H7 (cell line): ENCODE results near the gene IZUMO4. TPM values are rescaled to one million over a fixed set of nuclear protein-coding genes. Genes with fewer than 3 reads are reported as not detected.
A peak's percentile ranks its signal among the peaks of the same experiment; 100 is the strongest.

ENCODE experiments used
- DNase-seq: peaks from one replicate; pipeline ENCODE4 v3.0.0; 2012
- H3K27me3 ChIP-seq: 2 replicates; pipeline ENCODE4 v1.6.0; 2011; ENCODE audit warnings: mild to moderate bottlenecking, low read length; ENCODE audit not compliant: control insufficient read depth, insufficient read depth
- H3K36me3 ChIP-seq: replicated peaks from 2 replicates; pipeline ENCODE4 v1.5.1; 2011; ENCODE audit warnings: low read length; ENCODE audit not compliant: control insufficient read depth, insufficient read depth
- H3K4me3 ChIP-seq: 2 replicates; pipeline ENCODE4 v1.5.1; 2011; ENCODE audit warnings: low read depth, mild to moderate bottlenecking, control low read depth, low read length, moderate library complexity; ENCODE audit not compliant: insufficient read depth
- total RNA-seq: library from RNA; depleted of rRNA; stranded (reverse); fragments of >200 nt; shearing (Covaris generic); gene quantifications from 2 replicates; pipeline ENCODE4 v1.2.3, GENCODE V29; 2014

The IZUMO4 gene
- total RNA-seq, 1 experiment from 2014 or later, result 0.80 TPM

DNA sequence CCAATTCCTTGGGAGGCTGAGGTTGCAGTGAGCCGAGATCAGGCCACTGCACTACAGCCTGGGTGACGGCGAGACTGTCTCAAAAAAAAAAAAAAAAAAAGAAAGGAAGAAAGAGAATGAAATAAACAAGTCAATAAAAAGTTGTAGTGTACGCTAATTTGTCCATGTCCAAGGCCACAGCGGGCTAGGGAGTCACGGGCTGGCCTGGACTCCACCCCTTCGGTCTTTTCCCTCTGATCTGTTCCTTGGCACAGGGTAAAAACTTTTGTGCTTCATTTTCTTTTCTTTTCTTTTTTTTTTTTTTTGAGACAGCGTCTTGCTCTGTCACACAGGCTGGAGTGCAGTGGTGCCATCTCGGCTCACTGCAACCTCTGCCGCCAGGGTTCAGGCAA is 26.3 kb upstream of the IZUMO4 start:
- Histone ChIP-seq H3K27me3 (no peaks in the 10 kb centered on the region), H3K36me3 (no peaks in the 10 kb centered on the region; the same call in 1 of the 2 replicates), H3K4me3 (no peak overlapping the region)
- DNase-seq, result no peak

DNA sequence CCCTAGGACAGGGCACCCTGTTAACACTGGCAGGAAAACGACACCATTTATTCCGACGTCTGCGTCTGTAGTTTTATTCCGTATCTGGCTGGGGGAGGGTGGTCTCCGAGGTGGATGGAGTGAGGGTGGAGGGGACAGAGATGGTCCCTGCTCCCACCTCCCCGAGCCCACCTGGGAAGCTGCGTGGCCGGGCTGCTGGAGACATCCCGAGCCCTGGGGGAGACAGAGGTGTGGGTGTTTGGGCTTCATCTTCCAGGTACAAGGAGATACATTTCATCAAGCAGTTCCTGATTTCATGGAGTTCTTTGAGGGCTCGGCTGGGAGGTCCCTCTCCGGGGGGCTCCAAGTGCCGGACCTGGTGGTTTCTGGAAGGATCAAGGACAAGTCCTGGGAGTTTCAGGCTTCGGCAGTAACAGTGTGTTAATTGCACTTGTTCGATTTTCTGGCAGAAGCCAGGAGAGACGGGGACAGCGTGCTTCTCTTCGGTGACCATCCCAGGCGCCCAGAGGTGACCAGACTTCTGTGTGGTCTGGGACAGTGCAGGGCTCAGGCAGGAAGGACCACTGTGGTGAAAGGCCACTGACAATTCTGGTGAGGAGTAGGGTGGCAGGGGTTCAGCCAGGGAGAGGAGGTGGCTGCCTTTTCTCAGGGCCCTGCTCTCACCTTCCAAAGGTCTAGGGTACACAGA is 25.6 kb upstream of the IZUMO4 start:
- DNase-seq, result no peak
- no peaks in the 10 kb centered on the region; the same call in 1 of the 2 replicates for H3K36me3 ChIP-seq
- no peaks in the 10 kb centered on the region for H3K27me3 ChIP-seq
- no peak overlapping the region for H3K4me3 ChIP-seq

DNA sequence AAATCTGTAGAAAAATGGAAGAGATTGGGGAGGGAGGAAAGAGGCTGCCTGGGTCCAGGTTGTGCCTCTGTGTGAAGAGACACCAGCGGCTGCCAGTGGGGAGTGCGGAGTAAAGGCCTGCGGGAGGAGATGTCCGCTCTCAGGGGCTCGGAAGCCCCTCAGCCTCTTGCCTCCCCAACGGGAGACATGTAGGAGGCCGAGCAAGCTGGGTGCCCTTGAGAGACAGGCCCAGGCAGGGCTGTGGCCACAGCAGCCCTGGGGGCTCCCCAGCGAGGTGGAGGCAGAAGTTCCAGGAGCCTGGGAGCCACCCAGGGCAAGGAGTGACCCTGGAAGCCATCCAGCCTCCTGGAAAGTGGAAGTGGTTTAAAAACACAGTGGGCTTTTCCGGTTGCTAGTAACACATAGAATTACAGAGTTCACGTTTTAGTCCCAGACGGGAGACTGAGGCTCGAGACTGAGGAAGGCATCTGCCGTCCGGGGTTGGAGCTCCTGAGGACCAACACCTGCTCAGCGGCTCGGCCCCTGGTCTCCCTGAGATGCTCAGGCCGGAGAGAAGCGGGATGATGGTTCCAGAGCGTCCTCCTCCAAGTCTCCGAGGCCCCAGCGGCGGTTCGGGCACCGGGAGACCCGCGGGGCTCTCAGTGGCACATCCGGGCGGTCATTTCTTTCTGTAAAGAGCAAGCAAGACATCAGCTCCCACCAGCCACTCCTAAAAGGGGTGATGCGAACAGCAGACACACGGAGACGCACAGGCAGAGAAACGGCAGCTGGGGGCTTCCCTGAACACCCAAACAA is 23.8 kb upstream of the IZUMO4 start:
- Histone ChIP-seq H3K4me3 (no peak overlapping the region), H3K36me3 (no peaks in the 10 kb centered on the region; the same call in 1 of the 2 replicates), H3K27me3 (no peaks in the 10 kb centered on the region)
- no peak for DNase-seq

DNA sequence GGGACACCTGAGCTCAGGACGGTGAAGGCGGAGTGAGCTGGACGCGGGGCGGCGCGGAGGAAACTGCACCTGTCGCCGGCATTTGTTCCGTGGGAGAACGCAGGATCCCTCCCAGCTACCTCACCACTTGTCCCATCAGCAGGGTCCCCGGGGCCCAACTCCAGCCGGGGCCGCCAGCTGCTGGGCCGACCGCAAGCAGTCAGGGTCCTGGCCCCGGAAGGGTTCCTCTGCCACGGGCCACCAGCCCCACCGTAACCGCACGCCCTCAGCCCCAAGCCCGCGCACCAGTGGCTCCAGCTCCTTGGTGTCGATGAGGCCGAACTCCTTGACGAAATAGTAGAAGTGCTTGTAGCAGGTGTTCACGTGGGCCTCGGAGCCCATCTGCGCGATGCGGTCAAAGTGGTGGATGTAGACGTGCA is 20.2 kb upstream of the IZUMO4 start:
- Histone ChIP-seq H3K4me3 (no peak overlapping the region), H3K27me3 (no peaks in the 10 kb centered on the region), H3K36me3 (no peaks in the 10 kb centered on the region; the same call in 1 of the 2 replicates)
- DNase-seq, result no peak

DNA sequence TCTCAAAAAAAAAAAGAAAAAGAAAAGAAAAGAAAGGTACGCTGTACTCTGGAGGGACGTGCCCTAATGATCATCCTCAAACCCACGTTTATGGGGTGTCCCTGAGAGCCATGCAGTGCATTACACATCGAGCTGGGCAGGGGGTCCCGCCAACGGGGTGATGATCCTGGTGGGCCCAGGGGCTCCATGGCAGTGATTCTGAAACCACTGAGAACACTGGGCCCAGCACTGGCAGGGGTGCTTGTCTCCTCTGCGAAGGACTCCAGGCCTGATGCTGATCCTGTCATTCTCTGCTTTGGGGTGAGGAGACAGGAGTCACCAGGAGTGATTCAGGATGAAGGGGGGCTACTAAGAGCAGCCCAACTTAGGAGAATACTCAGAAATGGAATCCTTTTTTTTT is 19.3 kb upstream of the IZUMO4 start:
- Histone ChIP-seq H3K36me3 (no peaks in the 10 kb centered on the region; the same call in 1 of the 2 replicates), H3K27me3 (no peaks in the 10 kb centered on the region), H3K4me3 (no peak overlapping the region)
- no peak for DNase-seq

DNA sequence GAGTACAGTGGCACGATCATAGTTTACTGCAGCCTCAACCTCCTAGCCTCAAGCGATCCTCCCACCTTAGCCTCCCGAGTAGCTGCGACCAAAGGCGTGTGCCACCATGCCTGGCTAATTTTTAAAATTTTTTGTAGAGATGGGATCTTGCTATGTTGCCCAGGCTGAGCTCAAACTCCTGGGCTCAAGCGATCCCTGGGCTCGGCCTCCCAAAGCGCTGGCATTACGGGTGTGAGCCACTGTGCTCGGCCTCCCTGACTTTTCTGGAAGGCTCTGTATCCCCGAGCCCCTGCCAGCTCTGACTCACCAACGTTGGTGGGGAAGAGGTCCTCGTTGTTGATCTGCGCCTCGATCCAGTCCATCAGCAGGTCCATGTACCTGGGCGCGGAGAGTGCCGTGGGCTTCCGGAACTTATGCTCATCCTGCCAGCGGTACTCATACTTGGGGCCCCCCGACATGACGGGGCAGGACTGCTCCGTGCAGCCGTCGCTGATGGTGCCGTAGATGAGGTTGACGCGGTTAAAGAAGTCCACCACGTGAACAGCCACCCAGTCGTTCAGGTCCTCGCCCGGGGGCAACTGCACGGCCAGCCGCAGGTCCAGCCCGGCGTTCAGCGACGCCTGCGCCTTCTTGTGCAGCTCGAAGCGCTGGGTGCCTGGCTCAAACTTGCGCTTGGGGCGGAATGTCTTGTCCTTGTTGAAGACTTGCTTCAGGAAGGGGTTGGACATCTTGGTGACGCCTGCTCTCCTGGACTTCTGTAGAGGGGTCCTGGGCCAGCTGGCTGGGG is 18.7 kb upstream of the IZUMO4 start:
- H3K27me3 ChIP-seq, result no peaks in the 10 kb centered on the region
- H3K4me3 ChIP-seq, result no peak overlapping the region
- no peak for DNase-seq
- H3K36me3 ChIP-seq, result no peaks in the 10 kb centered on the region

DNA sequence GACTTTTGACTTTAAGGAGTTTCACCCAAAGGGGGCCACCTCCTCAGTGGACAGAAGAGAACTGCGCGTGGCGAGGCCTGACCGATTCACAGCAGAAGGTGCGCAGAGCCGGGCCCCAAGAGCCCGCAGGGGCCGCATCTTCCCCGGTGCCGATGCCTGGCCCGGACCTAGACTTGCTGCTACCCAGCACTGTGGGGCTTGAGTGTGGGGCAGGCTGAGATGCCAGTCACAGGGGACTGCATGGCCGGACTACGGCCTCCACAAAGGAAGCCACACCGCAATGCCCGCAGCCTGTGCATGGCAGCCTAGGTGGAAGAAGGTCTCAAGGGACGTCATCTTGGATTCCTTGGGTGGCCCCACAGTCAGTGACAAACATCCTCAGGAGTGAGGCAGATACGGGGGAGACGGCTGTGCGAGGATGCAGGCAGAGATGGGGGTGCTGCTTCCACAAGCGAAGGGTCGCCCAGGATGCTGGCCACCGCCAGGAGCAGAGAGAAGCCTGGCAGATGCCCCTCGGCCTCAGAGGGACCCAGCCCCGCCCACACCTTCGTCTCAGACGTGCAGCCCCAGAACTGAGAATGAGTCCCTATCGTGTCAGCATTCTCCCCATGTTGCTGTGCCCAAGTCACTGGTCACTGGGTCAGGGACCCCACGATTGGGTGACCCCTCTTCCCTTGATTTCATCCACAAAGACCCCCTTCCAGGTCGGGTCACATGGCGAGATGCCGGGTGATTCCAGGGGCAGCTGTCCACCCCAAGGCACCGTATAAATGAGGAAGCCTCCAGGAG is 17.4 kb upstream of the IZUMO4 start:
- no peak for DNase-seq
- Histone ChIP-seq H3K27me3 (no peaks in the 10 kb centered on the region), H3K4me3 (no peak overlapping the region), H3K36me3 (no peaks in the 10 kb centered on the region)

DNA sequence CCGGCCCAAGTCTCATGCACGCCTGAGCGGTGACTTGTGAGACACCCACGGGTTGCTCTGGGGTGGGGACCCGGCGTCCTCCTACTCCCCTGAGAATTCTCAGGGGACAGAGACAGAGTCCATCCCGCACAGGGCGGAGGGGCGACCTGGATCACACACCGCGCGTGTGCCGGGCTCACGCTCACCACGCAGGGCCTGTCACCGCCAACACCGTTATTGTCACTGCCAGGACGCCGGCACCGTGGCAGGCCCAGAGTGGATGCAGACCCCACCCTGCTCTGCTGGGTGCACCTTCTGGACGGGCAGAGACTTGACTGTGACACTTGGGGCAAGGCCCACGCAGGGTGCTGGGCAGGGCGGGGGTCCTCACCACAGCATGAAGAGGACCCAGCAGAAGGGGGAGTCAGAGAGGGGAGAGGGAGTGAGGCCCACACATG is 16.8 kb upstream of the IZUMO4 start:
- H3K36me3 ChIP-seq, result no peaks in the 10 kb centered on the region
- no peaks in the 10 kb centered on the region for H3K27me3 ChIP-seq
- H3K4me3 ChIP-seq, result no peak overlapping the region
- no peak for DNase-seq

DNA sequence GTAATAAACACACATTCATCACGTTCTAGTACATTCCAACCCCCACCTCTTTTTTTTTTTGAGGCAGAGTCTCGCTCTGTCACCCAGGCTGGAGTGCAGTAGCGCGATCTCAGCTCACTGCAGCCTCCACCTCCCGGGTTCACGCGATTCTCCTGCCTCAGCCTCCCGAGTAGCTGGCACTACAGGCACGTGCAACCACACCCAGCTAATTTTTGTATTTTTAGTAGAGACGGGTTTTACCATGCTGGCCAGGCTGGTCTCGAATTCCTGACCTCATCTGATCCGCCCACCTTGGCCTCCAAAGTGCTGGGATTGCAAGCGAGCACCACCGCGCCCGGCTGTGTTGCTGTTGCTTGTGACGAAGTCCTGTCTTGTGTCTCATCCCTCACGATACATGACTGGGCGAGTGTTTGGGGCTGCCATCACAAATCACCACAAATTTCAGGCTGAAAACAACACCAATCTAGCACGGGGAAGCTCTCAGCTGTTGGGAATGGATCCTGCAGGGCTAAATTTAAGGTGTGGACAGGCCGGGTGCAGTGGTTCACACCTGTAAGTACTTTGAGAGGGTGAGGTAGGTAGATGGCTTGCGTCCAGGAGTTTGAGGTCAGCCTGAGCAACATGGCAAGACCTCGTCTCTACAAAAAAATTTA is 16.3 kb upstream of the IZUMO4 start:
- no peak for DNase-seq
- H3K27me3 ChIP-seq, result no peaks in the 10 kb centered on the region
- no peaks in the 10 kb centered on the region for H3K36me3 ChIP-seq
- no peak overlapping the region for H3K4me3 ChIP-seq

DNA sequence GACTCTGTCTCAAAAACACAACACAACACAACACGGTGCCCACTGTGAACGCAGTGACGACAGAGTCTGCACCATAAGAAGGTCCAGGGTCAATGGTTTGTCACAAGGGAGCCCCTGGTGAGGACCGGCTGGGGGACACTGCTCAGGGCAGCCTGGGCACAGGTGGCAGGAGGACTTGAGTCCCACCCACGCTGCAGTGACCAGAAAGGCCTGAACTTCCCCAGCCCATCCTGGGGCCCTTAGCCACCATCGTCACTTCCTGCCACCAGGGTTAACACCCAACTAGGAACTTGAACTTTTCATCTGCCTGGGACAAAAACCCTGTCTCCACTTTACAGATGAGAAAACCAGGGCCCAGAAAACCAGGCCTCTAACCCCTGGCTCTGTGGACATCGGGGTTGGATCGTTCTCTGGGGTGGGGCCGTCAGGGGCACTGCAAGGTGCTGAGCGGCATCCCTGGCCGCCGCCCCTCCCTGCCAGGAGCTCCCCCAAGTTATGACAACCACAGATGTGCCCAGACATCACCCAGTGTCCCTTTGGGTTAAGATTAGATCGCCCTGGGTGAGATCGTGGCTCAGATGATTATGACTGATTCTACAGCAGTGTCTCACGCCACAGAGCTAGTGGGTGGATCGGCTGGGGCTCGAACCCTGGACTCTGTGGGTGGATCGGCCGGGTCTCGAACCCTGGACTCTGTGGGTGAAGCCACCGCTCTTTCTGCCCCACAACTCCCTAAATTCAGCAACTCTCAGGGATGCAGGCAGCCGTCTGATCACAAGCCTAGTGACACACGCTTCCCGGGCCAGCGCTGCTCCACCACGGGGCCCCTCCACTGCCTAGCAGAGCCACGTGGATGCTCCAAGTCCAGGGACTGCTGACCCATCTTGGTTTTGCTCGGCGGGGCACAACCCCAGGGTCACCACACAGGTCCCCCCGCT is 14.6 kb upstream of the IZUMO4 start:
- Histone ChIP-seq H3K4me3 (no peak overlapping the region), H3K27me3 (no peaks in the 10 kb centered on the region), H3K36me3 (no peaks in the 10 kb centered on the region)
- no peak for DNase-seq

DNA sequence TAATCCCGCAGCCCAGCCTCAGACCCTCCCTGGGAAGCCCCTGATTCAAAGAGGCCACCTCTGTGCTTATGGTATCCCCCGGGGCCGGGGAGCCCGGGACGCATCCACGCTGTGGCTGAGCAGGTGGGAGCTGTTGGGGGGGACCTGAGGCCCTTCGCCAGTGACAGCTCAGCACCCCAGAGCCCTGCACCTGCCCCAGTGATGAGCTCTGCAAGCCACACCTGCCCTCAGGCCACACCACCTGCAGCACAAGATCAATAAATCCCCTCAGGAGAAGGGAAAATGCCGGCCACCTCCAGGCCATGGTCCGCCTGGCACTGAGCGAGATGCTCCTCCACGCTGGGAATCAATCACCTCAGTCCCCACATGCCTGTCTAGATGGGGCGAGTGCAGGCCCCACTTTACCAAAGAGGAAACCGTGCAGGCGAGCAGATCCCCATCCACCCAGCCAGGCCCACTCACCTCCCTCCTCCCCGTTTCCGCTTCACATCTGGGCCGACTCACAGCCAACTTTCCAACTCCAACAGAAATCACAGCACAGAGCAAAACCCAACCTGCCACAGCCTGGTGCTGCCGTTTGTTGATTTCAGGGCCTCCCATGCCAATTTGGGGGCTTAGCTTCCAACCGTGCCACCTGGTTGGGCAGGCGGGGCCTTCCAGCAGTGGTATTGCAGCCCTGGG is 13.4 kb upstream of the IZUMO4 start:
- H3K4me3 ChIP-seq, result no peak overlapping the region

DNA sequence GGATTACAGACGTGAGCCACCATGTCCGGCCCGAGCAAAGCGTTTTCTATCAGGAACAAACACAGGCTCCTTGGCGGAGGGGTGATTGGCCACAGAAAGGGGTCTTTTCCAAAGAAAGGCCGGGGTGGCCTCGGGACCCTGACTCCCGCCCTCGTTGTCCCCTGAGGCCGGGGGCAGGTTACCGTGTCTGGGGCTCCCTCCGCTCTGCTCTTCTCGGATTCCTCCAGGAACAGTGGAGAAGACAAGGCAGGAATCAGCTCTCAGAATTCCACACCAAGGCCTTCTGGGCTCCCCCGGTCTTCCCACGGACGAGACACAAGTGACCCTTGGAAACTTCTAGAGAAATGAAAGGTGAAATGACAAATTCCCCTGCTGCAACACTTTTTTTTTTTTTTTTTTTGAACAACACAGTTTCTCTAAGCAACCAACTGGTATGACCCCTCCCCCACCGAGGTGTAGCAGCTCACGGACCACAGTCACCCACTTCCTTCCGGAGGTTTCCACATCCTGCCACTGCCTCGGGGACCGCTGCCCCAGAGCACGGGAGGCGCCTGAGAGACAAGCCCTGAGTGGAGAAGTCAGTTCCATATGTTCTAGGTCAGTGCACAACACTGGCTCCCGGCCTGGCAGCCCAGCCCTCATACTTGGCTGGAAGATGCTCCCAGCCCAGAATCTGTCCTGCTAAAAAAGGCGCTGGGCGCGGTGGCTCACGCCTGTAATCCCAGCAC is 11.6 kb upstream of the IZUMO4 start:
- no peaks in the 10 kb centered on the region for H3K36me3 ChIP-seq
- H3K4me3 ChIP-seq, result no peak overlapping the region
- H3K27me3 ChIP-seq, result no peaks in the 10 kb centered on the region
- DNase-seq, result no peak

More for the DNA sequence above, 13.4 kb upstream of the IZUMO4 start:
- Histone ChIP-seq H3K27me3 (no peaks in the 10 kb centered on the region), H3K36me3 (no peaks in the 10 kb centered on the region)
- peak; percentile 69 for DNase-seq
